Stimulated activated naive CD8-positive, alpha-beta T cell treated with anti-CD3 and anti-CD28 coated beads, Interleukin-15, amount 100 ng/mL, for 72 hours (primary cell): ENCODE measurements around the gene CFAP57.

ENCODE experiments used
- ATAC-seq: fragments of 150-1000 bp; cut with Tn5 transposase; 2 replicates; pipeline ENCODE4 v1.10.0; 2021; ENCODE audit warnings: mild to moderate bottlenecking, moderate library complexity
- DNase-seq, 2 donors: peaks; one replicate each; pipeline ENCODE4 v3.0.0; 2021 to 2022
- H3K27ac Mint-ChIP-seq, 2 donors: one replicate each; pipeline ENCODE4 v1.8.0; 2022; ENCODE audit warnings: mild to moderate bottlenecking in 2 of 2, mixed read lengths in 2 of 2, moderate library complexity in 2 of 2
- H3K27me3 Mint-ChIP-seq: one replicate; pipeline ENCODE4 v1.8.0; 2022; ENCODE audit warnings: mixed read lengths
- H3K4me1 Mint-ChIP-seq: one replicate; pipeline ENCODE4 v1.8.0; 2022; ENCODE audit warnings: mild to moderate bottlenecking, mixed read lengths
- H3K4me3 Mint-ChIP-seq, 2 donors: one replicate each; pipeline ENCODE4 v1.8.0; 2022; ENCODE audit warnings: mild to moderate bottlenecking in 2 of 2, mixed read lengths in 2 of 2, moderate library complexity in 1 of 2
- H3K9me3 Mint-ChIP-seq, 2 donors: one replicate each; pipeline ENCODE4 v1.8.0; 2022; ENCODE audit warnings: mixed read lengths in 2 of 2

The CFAP57 gene

GRCh38 chr1:43272576-43273571 lies 100.7 kb downstream of the CFAP57 start:
- H3K27ac Mint-ChIP-seq = no peak overlapping the region
- H3K4me1 Mint-ChIP-seq = peaks cover 39% of the 10 kb centered on the region
- H3K27me3 Mint-ChIP-seq = peaks cover 42% of the 10 kb centered on the region
- ATAC-seq (no peak), DNase-seq (no peak)
- peaks cover 8 to 13% of the 10 kb centered on the region in 2 donors for H3K9me3 Mint-ChIP-seq
- H3K4me3 Mint-ChIP-seq = no peak overlapping the region

DNA sequence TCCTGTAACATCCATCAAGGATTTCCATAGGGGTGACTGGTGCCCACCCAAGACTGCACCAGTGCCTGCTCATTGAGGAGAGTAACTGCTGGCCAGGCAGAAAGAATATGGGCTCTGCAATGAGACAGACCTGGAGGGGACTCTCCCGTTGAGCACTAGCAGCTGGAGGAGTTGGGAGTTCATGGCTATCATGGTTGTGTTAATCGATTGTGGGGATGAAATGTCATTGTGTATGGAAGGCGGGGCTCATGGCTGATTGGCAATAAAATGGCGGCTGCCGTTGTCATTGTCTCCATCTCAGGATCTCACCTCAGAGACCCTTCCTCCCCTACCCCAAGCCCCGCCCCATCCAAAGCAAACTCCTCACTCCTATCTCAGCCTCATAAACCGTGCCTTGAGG lies 101.6 kb downstream of the CFAP57 start:
- H3K4me3 Mint-ChIP-seq = no peak overlapping the region
- DNase-seq = no peak
- H3K9me3 Mint-ChIP-seq = peaks cover 8 to 13% of the 10 kb centered on the region in 2 donors
- H3K27ac Mint-ChIP-seq = peak overlapping the region in 1 of 2 donors; percentile 2
- H3K4me1 Mint-ChIP-seq = peaks cover 39% of the 10 kb centered on the region
- ATAC-seq = no peak
- peaks cover 42% of the 10 kb centered on the region for H3K27me3 Mint-ChIP-seq

DNA sequence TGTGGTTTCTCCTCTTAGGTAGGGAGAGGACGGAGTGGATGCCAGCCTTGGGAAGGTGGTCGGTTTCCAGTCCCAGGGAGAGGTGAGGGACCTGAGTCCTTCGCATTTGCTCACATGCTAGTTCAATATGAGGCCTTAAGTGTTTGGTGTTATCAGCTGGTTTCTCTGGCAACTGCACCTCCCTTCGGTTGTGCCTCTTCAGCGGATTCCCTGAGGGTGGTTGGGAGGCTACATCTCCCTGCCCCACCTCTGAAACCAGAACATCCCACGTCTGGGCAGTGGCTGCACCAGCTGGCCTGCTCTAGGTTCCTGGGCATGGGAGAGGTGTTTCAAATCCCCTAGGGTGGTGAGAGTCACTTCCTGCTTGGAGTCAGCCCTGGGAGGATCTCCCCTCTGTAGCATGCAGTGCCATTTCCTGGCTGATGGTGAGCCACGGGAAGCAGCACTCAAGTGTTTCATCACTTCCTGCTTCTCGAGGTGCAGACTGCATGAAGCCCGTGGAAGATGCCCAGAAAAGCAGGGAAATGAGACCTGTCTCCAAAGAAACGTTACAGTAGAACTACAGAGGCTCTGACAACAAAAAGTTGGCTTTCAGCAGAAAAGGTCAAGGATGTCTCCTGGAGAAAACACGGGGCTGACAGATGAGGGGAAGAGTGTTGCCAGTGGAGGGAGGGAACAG lies 102.1 kb downstream of the CFAP57 start:
- peak overlapping the region; percentile 99 to 100 for H3K27ac Mint-ChIP-seq
- H3K4me1 Mint-ChIP-seq = peaks cover 38% of the 10 kb centered on the region
- H3K4me3 Mint-ChIP-seq = peak overlapping the region; percentile 73 to 82
- ATAC-seq (peak; percentile 91), DNase-seq (peak; percentile 22 to 69)
- H3K27me3 Mint-ChIP-seq = peaks cover 38% of the 10 kb centered on the region
- H3K9me3 Mint-ChIP-seq = peaks cover 8 to 13% of the 10 kb centered on the region in 2 donors

GRCh38 chr1:43274804-43275180 lies 102.7 kb downstream of the CFAP57 start:
- H3K4me1 Mint-ChIP-seq = peaks cover 32% of the 10 kb centered on the region
- H3K27ac Mint-ChIP-seq = peak overlapping the region; percentile 99 to 100
- H3K4me3 Mint-ChIP-seq = peak overlapping the region; percentile 73 to 82
- peaks cover 8 to 13% of the 10 kb centered on the region in 2 donors for H3K9me3 Mint-ChIP-seq
- no peak for ATAC-seq
- DNase-seq = no peak
- peaks cover 35% of the 10 kb centered on the region for H3K27me3 Mint-ChIP-seq

GRCh38 chr1:43275826-43276620 lies 103.9 kb downstream of the CFAP57 start:
- peaks cover 8 to 13% of the 10 kb centered on the region in 2 donors for H3K9me3 Mint-ChIP-seq
- no peak for ATAC-seq
- peak overlapping the region; percentile 27 to 85 for H3K27ac Mint-ChIP-seq

GRCh38 chr1:43276673-43277072 lies 104.5 kb downstream of the CFAP57 start:
- Mint-ChIP-seq H3K9me3 (peaks cover 8 to 13% of the 10 kb centered on the region in 2 donors), H3K4me1 (peaks cover 14% of the 10 kb centered on the region), H3K27me3 (peaks cover 23% of the 10 kb centered on the region), H3K4me3 (no peak overlapping the region), H3K27ac (peak overlapping the region in 1 of 2 donors; percentile 60)
- no peak for ATAC-seq
- DNase-seq = no peak

More at GRCh38 chr1:43275826-43276620, 103.9 kb downstream of the CFAP57 start:
- Mint-ChIP-seq H3K4me1 (peaks cover 20% of the 10 kb centered on the region), H3K27me3 (peaks cover 29% of the 10 kb centered on the region), H3K4me3 (no peak overlapping the region)
- DNase-seq = no peak

DNA sequence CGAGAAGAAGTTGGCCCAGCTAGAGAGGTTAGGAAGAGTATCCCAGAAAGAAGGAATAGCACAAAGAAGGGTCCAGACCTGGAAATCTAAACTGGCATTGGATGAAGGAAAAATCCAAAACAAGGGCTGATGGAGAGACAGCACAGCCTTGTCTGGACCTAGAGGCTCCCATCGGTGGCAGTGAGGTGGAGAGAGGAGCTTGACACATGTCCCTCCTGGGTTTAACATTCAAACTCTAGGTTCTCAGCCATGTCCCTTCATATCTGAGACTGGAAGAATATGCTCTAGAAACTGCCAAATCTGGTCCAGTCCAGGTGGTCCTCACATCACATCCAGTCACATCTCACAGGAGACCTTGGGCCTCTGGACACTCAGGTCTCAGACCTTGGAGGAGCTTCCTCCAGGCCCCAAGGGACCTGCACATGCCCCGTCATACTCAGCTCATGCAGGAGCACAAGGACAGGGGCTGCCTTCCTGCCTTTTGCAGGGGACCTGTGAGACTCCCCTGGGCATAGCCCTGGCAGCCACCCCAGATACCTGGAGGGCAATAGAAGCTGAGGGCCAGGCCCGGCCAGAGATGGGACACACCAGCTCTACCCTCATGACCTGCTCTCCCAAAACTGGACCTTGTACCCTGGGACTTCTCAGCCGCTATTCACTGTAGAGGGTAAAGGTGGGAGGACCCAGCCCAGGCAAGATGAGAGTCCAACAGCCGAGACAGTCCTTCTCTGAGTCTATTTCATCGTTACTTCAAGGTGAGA lies 105.2 kb downstream of the CFAP57 start:
- H3K27ac Mint-ChIP-seq = peak overlapping the region in 1 of 2 donors; percentile 60
- no peak overlapping the region for H3K4me3 Mint-ChIP-seq
- peaks cover 18% of the 10 kb centered on the region for H3K27me3 Mint-ChIP-seq
- no peak for ATAC-seq
- peaks cover 16% of the 10 kb centered on the region for H3K4me1 Mint-ChIP-seq
- H3K9me3 Mint-ChIP-seq = peaks cover 8 to 13% of the 10 kb centered on the region in 2 donors
- DNase-seq = no peak

DNA sequence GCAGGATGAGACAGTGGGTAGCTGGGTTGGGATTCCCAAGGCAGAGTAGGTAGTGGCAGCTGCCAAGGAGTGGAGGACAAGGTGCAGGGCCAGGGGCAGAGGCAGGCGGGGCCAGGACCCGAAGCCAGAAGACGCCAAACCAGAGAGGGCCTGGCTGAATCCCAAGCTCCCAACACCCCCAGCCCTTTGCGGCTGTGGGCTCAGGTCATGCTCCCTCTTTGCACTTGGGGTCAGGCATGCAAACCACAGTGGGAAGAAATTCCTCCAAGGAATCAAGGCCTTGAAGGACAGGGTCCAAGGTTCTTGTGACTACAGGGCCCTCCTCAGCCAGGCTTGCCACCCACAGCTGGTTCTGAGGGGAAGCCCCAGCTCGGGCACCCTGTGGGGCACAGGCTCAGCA lies 107.0 kb downstream of the CFAP57 start:
- Mint-ChIP-seq H3K9me3 (peaks cover 8 to 13% of the 10 kb centered on the region in 2 donors), H3K4me1 (peaks cover 25% of the 10 kb centered on the region)
- ATAC-seq = no peak

DNA sequence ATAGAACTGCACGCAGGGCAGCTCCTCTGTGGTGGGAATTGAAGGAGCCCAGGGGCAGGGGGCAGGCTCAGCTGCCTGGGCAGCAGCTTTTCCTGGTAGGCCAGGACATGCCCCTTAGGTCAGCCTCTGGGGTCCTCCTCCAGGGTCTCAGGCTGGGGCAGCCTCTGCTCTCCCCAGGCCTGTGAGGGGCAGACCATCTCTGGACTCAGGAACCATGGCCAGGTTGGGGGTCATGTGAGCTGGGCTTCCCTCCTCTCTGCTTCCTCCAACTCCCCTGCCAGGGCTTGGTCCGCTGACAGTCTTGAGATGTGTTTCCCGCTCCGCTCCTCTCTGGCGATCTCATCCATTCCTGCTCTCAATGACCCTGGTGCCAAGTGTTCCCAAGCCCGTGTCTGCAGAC lies 107.5 kb downstream of the CFAP57 start:
- Mint-ChIP-seq H3K27ac (peak overlapping the region; percentile 14 to 63), H3K4me3 (no peak overlapping the region), H3K4me1 (peaks cover 20% of the 10 kb centered on the region), H3K9me3 (peaks cover 4 to 8% of the 10 kb centered on the region in 2 donors), H3K27me3 (peaks cover 18% of the 10 kb centered on the region)
- DNase-seq (no peak), ATAC-seq (no peak)

More for the DNA sequence above, 107.0 kb downstream of the CFAP57 start:
- DNase-seq = no peak
- H3K27me3 Mint-ChIP-seq = peaks cover 18% of the 10 kb centered on the region
- peak overlapping the region in 1 of 2 donors; percentile 44 for H3K27ac Mint-ChIP-seq
- no peak overlapping the region for H3K4me3 Mint-ChIP-seq

- DNase-seq (no peak), ATAC-seq (no peak)
- H3K27ac Mint-ChIP-seq = no peak overlapping the region
- H3K27me3 Mint-ChIP-seq = peaks cover 18% of the 10 kb centered on the region
- peaks cover 13% of the 10 kb centered on the region for H3K4me1 Mint-ChIP-seq
- H3K4me3 Mint-ChIP-seq = no peak overlapping the region
- no peaks in the 10 kb centered on the region for H3K9me3 Mint-ChIP-seq
These were observed 108.6 kb downstream of the CFAP57 start for GRCh38 chr1:43280692-43281091.

- DNase-seq (no peak), ATAC-seq (no peak)
- Mint-ChIP-seq H3K4me1 (peaks cover 13% of the 10 kb centered on the region), H3K27ac (peak overlapping the region in 1 of 2 donors; percentile 91), H3K9me3 (no peaks in the 10 kb centered on the region), H3K4me3 (no peak overlapping the region), H3K27me3 (peaks cover 14% of the 10 kb centered on the region)
These were observed 110.4 kb downstream of the CFAP57 start for GRCh38 chr1:43282220-43283195.

GRCh38 chr1:43284065-43284464 lies 111.9 kb downstream of the CFAP57 start:
- ATAC-seq (no peak), DNase-seq (no peak)
- Mint-ChIP-seq H3K27ac (peak overlapping the region in 1 of 2 donors; percentile 41), H3K27me3 (peaks cover 20% of the 10 kb centered on the region), H3K4me3 (no peak overlapping the region), H3K9me3 (no peaks in the 10 kb centered on the region), H3K4me1 (peaks cover 13% of the 10 kb centered on the region)

GRCh38 chr1:43284546-43285110 lies 112.5 kb downstream of the CFAP57 start:
- peaks cover 13% of the 10 kb centered on the region for H3K4me1 Mint-ChIP-seq
- H3K27ac Mint-ChIP-seq = no peak overlapping the region
- DNase-seq (no peak), ATAC-seq (no peak)
- H3K4me3 Mint-ChIP-seq = no peak overlapping the region
- peaks cover 19% of the 10 kb centered on the region for H3K27me3 Mint-ChIP-seq
- H3K9me3 Mint-ChIP-seq = no peaks in the 10 kb centered on the region
